22Rv1 (cell line): Measurements from ENCODE around the gene OGFR.

Experiments used
- ZFX ChIP-seq: fragments of 450-650 bp; IDR thresholded peaks from 2 replicates; pipeline ENCODE4 v1.6.1; 2017; ENCODE audit warnings: antibody characterized with exemption, borderline replicate concordance
- TF ChIP-seq, protein P1 (sequence below): fragments of 450-650 bp; IDR thresholded peaks from 2 replicates; pipeline ENCODE4 v1.5.1; 2017; ENCODE audit warnings: mild to moderate bottlenecking

DNA sequence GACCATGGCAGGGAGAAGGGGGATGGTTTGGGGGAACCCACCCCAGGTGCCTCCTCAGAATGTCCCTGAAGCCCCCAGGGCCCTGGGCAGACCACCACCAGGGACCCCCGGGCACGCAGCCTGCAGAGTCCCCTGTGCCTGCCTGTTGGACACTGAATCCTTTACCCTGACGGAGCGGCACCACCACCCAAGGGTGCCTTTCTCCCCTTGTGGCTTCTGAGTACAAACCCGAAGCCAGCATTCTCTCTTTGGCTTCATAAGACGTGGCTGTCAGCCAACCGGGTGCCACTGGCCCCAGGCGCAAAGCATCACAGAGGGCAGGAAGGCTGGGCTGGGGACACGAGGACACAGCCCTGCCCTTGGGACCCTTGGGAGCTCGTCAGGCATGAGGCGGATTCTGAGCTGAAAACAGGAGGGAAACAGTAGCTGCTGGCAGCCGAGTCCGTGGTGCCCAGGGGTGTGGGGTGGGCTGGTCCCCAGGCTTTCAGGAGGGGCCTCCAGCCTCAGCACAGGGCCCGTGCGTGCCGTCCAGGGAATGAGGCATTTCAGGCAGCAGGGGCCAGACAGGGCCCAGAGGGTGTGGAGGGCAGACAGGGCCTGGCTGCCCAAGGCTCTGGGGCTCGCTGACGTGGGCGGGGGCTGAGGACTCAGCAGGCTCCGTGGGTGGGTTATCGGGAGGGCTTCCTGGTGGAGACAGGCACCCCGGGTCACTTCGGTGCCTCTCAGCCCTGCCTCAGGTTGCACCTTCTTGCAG is 15.8 kb downstream of the OGFR start:
- TF ChIP-seq, protein P1, sequence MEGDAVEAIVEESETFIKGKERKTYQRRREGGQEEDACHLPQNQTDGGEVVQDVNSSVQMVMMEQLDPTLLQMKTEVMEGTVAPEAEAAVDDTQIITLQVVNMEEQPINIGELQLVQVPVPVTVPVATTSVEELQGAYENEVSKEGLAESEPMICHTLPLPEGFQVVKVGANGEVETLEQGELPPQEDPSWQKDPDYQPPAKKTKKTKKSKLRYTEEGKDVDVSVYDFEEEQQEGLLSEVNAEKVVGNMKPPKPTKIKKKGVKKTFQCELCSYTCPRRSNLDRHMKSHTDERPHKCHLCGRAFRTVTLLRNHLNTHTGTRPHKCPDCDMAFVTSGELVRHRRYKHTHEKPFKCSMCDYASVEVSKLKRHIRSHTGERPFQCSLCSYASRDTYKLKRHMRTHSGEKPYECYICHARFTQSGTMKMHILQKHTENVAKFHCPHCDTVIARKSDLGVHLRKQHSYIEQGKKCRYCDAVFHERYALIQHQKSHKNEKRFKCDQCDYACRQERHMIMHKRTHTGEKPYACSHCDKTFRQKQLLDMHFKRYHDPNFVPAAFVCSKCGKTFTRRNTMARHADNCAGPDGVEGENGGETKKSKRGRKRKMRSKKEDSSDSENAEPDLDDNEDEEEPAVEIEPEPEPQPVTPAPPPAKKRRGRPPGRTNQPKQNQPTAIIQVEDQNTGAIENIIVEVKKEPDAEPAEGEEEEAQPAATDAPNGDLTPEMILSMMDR = no peak
- TF ChIP-seq ZFX = no peak
